ENCODE data around the gene EDC3.
A peak's percentile ranks its signal among the peaks of the same experiment; 100 is the strongest.

The EDC3 gene

GRCh38 chr15:74621936-74622335, 73.9 kb downstream of the EDC3 start:
- no peak for DNase-seq

- no peak for DNase-seq
These were observed 74.3 kb downstream of the EDC3 start for GRCh38 chr15:74621546-74621920.

- peak; percentile 82 for DNase-seq
These were observed 74.9 kb downstream of the EDC3 start for GRCh38 chr15:74620636-74621545.

GRCh38 chr15:74619916-74620635, 75.7 kb downstream of the EDC3 start:
- no peak for DNase-seq

GRCh38 chr15:74618841-74619596, 76.8 kb downstream of the EDC3 start:
- no peak for DNase-seq

- DNase-seq: no peak
These were observed 78.8 kb downstream of the EDC3 start for GRCh38 chr15:74616996-74617395.

GRCh38 chr15:74616366-74616939, 79.4 kb downstream of the EDC3 start:
- peak; percentile 69 for DNase-seq

GRCh38 chr15:74615508-74616365, 80.1 kb downstream of the EDC3 start, which contains the start of gene CLK3:
Gene CLK3, plus strand, starts transcription at chr15:74615836. Its CDS starts 3,361 bp downstream, at chr15:74619197.
- DNase-seq: peak; percentile 95

GRCh38 chr15:74614744-74615507, 80.9 kb downstream of the EDC3 start:
- peak; percentile 84 for DNase-seq

- DNase-seq: no peak
These were observed 81.7 kb downstream of the EDC3 start for GRCh38 chr15:74613953-74614743.

- no peak for DNase-seq
These were observed 82.5 kb downstream of the EDC3 start for GRCh38 chr15:74613089-74613952.

- no peak for DNase-seq
These were observed 83.1 kb downstream of the EDC3 start for GRCh38 chr15:74612677-74613076.

- no peak for DNase-seq
These were observed 84.0 kb downstream of the EDC3 start for GRCh38 chr15:74611834-74612233.

- DNase-seq: no peak
These were observed 84.5 kb downstream of the EDC3 start for GRCh38 chr15:74611341-74611740.

- no peak for DNase-seq
These were observed 85.4 kb downstream of the EDC3 start for GRCh38 chr15:74610302-74610951.

- no peak for DNase-seq
These were observed 85.9 kb downstream of the EDC3 start for GRCh38 chr15:74609938-74610301.

GRCh38 chr15:74608786-74609185, 87.0 kb downstream of the EDC3 start:
- DNase-seq: no peak

- DNase-seq: no peak
These were observed 90.1 kb downstream of the EDC3 start for GRCh38 chr15:74605795-74606150.
